SHP77 treated with DMSO at 0.1 percent for 48 hours (cell line): ENCODE measurements around the gene AUTS2.
A peak's percentile ranks its signal among the peaks of the same experiment; 100 is the strongest.

Experiments
- DNase-seq: peaks from one replicate; lab custom pipeline; 2025; lab: John Stamatoyannopoulos, UW

The AUTS2 gene

GRCh38 chr7:69624435-69625230 is 26.4 kb downstream of the AUTS2 start:
- no peak for DNase-seq

DNA sequence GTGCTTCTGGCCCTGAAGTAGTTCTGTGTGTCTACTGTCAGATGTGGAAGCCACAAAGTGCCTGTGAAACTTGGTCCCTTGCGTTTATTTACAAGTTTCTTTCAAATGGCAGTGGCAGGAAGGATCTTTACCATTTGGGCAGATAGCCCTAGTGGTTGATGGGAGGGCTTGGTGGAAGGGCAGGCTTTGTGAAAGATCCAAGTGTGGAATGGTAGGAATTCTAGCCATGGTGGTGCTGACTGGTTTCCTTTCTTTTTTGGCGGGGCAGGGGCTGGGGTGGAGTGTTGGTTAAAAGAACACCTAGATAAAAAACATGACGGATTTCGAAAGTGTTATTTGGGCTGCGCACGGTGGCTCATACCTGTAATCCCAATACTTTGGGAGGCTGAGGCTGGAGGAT is 27.0 kb downstream of the AUTS2 start:
- no peak for DNase-seq

GRCh38 chr7:69625798-69626197 is 27.5 kb downstream of the AUTS2 start:
- no peak for DNase-seq

- no peak for DNase-seq
Observed at GRCh38 chr7:69630292-69630691, 32.0 kb downstream of the AUTS2 start.

DNA sequence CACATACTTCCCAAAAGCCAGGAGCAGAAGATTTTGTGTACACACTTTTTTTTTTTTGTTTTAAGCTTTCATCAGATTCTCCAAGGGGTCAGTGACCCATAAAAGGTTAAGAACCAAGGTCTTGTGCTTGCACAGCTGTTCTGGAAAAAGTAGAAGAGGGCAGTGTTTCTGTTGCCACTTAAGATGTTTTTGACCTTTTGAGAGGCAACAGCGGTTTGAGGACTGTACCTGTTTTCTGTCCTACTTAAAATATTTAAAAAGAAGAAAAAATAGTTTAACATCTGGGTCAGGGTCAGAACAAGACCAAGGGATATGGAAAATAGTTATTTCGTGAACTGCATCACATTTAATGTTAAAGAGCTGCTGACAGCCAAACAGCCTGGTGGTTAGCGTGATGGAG is 32.9 kb downstream of the AUTS2 start:
- DNase-seq, result no peak

DNA sequence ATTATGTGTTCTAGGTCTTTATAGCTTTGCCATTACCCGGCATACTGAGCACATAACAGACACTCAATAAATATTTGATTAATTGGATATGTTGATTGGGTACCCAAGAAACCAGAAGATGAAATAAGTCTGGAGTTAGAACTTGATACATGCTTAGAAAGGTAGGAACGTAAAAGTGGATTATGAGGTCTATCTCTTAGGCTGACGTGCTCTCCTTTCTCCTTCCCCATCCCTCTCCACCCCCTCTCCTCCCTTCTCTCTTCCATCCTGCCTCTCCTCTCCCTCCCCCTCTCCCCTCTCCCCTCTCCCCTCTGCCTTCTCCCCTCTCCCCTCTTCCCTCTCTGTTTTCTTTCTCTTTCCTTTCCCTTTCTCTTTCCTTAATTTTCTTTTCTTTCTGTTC is 34.0 kb downstream of the AUTS2 start:
- DNase-seq, result no peak

GRCh38 chr7:69633122-69633831 is 35.0 kb downstream of the AUTS2 start:
- no peak for DNase-seq

DNA sequence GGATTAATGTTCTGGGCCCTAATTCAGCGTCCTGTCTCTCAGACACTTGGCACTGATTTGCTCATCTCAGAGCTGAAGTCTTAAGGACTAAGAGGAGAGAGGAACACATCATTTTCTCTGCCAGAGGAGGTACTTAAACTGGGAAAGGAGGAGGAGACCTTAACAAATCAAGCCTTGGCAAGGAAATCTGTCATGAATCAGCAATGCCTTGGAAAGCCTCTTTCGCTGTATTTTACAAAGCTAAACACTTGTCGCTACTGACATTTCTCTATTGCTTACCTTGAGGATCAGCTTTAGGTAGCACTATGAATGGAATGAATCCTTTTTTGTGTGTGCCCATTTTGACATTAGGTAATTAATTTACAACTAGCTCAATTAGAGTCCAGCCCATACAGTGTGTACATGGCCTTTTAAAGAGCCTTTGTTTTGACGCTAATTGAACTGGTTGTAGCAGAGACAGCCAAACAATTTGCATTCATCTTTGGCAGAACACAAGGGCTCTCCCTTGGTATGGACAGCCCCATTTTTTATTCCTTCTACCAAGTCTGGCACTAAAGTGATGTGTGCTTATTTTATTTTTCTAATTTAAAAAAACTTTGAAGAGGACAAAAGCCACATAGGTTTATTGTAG is 37.4 kb downstream of the AUTS2 start:
- DNase-seq, result no peak

GRCh38 chr7:69638674-69639073 is 40.4 kb downstream of the AUTS2 start:
- DNase-seq, result no peak

- DNase-seq, result no peak
Observed at GRCh38 chr7:69640216-69640615, 41.9 kb downstream of the AUTS2 start.

GRCh38 chr7:69640925-69641594 is 42.8 kb downstream of the AUTS2 start:
- DNase-seq, result no peak

DNA sequence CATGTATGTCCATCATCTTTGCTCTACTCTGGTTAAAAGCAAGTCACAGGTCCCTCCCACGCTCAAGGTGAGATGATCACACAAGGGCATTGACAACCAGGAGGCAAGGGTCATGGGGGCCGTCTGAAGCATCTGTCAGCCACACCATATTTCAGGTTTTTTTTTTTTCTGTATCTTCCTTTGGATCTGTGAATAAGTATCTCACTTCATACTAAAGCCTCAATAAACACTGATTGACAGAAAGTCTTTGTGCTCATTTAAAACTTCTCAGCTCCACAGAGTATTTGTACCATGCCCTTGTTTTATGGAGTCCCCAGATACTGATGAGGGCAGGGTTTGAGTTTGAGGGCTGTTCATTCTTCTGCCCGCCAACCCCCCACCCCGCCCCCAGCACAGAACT is 45.0 kb downstream of the AUTS2 start:
- no peak for DNase-seq

DNA sequence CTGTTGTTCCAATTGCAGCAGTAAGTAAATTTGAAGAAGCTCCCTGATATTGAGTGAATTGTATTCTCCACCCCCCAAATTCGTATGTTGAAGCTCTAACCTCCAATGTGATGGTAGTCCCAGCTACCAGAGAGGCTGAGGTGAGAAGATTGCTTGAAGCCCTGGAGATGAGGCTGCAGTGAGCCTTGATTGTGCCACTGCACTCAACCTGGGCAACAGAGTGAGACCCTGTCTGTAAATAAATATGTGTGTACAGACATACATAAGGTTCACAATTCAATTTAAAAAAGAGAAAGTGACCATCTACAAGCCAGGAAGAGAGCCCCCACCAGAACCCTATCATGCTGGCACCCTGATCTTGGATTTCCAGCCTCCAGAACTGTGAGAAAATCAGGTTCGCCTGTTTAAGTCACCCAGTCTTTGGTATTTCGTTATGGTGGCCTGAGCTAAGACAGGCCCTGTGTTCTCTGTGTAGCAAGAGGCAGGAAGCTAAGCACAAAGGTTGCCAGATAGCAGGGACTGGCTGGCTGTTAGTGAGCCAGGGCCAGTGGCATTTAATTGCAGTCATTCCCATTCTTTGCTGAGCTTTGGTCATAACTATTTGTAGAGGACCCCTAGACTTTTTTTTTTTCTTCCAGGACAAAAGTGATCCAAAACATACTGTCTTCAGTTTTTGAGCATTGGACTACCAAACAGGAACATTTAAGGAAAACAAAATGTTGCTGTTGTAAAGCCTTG is 45.6 kb downstream of the AUTS2 start:
- no peak for DNase-seq

GRCh38 chr7:69645683-69646082 is 47.4 kb downstream of the AUTS2 start:
- DNase-seq, result no peak

DNA sequence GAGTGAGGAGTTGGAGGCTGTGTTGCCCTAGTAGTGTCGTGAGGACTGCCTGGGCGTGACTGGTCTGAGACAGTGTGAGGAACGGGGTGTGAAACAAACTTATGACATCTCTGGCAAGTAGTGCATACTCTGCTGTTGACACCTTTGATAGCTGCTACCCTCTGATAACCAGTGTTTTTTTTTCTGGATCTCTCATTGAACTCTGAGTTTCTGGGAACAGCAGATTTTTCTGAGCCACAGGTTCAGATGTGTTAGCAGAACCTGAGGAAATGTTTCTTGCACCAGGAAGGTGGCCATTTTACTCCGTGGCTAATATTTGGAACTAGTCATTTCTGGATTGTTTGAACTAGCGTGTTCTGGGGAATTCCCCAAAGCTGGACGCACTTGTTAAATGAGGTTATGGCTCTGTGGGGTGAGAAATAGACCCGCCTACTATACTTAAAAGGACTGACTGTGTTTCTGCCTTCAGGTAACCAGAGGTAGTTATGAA is 52.9 kb downstream of the AUTS2 start:
- DNase-seq, result no peak

- no peak for DNase-seq
Observed at GRCh38 chr7:69652947-69653701, 54.8 kb downstream of the AUTS2 start.

GRCh38 chr7:69653806-69654205 is 55.5 kb downstream of the AUTS2 start:
- no peak for DNase-seq

GRCh38 chr7:69654381-69654780 is 56.1 kb downstream of the AUTS2 start:
- peak; percentile 93 for DNase-seq

DNA sequence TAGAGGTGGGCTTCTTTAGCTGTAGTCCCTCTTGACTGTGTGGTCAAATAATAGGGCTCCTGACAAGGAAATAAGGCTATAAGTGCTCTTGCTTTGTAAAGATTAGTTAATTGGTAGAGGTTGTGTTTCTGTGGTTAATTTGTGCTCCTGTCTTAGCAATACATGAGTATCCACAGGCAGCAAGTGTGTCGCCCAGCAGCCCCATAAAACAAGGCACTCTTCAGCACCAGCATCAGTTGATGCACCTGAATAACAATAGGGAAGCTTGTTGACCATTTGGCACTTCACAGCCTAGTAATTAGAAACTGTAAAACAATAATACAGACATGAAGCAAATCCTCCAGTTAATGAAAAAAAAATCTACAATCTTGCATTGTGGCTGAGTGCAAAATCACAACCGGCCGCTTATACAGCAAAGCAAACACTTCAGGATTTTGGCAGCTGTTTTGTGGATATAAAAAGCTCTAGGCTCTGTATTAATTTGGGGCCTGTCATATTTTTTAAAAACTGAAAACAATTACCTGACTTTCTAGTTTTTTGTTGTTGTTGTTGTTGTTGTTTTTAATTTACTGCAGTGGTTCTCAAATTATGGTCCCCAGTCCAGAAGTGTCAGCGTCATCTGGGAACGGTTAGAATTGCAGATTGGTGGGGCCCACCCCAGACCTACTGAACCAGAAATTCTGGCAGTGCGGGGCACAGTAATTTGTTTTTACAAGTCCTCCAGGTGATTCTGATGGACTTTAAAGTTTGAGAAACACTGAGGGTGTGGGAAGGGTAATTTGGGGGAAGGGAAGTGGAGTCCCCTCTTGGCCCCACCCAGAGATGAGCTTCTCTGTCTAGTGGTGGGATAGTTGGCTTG is 56.8 kb downstream of the AUTS2 start:
- DNase-seq, result peak; percentile 61

DNA sequence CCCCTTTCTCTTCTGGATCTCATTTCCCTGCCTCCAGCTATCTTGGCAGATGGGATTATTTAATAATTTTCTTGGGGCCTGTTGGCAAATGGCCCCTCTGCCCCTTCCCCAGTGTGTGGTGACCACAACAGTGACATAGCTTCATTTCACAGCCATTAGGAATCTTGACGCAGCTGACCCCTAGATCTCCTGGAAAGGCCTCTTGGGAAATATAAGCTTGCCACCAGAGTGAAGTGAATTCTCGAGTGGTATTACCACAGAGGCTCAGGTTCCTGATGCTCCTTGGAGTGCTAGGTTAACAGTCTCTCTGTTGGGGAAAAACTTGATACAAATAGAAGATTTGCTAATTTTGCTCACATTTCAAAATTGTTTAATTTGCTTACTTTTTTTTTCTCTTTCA is 57.8 kb downstream of the AUTS2 start:
- no peak for DNase-seq
